ENCODE measurements around the gene PDE5A.
A peak's percentile ranks its signal among the peaks of the same experiment; 100 is the strongest.
"Not testable (repeated sequence)": the region's sequence is repeated elsewhere in the genome, so short reads cannot be mapped to it uniquely, and the experiment has no call there.

The PDE5A gene

GRCh38 chr4:119647558-119647957 is 19.0 kb upstream of the PDE5A start:
- intact Hi-C loops (cut with DNase I), result no loop called here
- no peak for DNase-seq

- peak; percentile 20 to 92 (median 54) for DNase-seq
- intact Hi-C loops (cut with DNase I), result no loop called here
These were observed 17.9 kb upstream of the PDE5A start for GRCh38 chr4:119646347-119647071.

DNA sequence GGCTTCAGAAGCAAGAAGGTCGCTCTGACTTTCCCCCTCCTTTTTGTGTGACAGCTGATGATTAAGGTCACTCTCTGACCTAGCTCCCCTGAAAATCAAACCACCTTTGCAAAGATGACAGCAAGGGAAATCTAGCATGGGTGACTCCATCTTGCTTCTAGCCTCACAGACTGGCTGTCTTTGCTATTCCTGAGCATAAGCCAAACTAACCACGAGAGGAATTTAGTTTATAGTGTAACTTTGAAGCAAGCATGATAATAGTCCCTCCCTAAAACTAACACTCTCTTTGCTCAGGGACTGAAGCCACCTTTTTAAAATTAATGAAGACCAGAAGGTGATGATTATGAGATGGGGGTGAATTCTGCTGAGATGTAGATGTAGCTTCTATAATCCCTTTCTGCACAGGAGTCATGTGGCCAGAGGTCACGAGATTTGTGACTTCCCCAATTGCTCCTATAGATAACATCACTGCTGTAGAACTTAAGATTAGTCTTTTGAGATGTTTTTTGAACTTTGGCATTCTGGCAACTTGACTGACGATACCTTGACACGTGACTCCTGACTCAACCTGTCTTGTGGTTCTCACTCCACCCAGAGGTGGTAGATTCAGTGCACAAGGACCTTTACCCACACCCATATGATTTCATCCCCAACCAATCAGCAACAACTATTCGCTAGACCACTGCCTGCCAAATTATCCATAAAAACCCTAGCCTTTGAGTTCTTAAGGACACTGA is 14.9 kb upstream of the PDE5A start:
- no peak for DNase-seq
- intact Hi-C loops (cut with DNase I), result no loop called here

- intact Hi-C loops (cut with DNase I), result no loop called here
- no peak for DNase-seq
These were observed 13.2 kb upstream of the PDE5A start for GRCh38 chr4:119641765-119642164.

DNA sequence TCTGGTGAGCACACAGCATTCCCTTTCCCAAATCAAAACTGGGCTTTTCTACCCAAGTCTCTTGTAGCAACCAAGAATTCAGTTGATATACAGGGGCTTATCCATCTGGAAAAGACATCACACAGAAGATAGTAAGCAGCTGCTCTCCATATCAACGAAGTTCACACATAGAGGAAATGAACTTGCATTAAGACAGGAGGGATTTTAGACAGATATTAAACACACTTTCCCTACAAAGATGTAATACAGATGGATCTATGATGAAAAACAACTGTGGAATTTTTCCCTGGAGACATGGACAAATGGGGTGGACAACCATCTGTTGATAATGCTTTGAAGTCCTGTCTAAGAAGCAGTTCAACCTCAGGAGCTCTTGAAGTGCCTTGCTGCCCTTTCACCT is 9.8 kb upstream of the PDE5A start:
- no peak for DNase-seq
- intact Hi-C loops (cut with DNase I), result no loop called here

GRCh38 chr4:119636851-119637250 is 8.2 kb upstream of the PDE5A start:
- DNase-seq; intact Hi-C loops (cut with DNase I): not testable (repeated sequence)

GRCh38 chr4:119632216-119632615 is 3.6 kb upstream of the PDE5A start:
- DNase-seq, result no peak
- intact Hi-C loops (cut with DNase I), result no loop called here

GRCh38 chr4:119629142-119629471 is 503 bp upstream of the PDE5A start:
- DNase-seq, result no peak
- intact Hi-C loops (cut with DNase I), result loop anchor here (1.0 to 10.0 kb wide), 2 partner anchors 314 to 421 kb away; no protein-coding TSS in a partner anchor

DNA sequence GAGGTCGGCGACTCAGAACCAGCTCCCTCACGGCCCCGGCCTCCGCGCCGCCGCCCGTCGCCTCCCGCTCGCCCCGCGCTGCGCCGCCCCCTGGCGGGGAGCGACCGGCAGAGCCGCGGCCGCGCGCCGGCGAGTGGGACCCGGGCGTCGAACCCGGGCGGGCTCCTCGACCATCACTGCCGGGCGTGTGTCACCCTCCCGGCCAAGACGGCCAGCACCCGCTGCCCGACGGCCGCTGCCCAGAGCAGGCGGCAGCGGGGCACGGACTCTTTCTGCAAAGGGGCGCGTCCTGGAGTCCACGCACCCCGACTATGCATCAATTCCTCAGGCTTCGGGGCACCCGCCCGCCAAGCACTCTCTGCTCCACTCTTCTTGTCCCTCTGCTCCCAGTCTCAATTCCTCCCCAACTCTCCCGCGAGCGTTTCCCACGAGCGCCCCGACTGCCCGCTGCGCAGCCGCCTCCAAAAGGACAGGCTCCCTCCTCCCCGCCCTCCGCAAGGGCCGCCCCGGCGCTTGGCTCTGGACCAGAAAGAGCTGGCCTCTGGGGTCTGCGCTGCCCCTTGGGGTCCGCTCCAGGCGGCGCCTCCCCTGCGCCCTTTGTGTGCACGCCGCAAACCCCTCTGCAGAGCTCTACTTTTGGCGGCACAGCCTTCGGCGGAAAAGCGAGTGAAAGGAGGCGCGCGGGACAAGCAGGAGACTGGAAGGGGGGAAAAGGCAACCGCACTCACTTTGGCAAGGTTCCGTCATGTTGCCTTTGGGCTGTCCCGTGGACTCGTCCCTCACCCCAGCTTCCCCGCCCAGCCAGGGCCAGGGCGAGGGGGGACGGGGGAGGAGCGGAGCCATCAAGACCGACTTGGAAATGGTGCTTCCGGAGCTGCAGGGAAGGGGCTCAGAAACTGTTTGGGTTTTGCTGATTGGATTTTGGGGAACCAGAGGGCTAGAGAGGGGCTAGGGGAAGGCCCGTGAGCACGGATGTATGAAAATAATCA is 1.0 kb downstream of the PDE5A start:
- DNase-seq, result peak in 8 of 10 donors; percentile 9 to 87 (median 38)
- intact Hi-C loops (cut with DNase I), result loop anchor here (10.0 kb wide), 1 partner anchor 313 kb away; no protein-coding TSS in a partner anchor

- no peak for DNase-seq
- intact Hi-C loops (cut with DNase I), result loop anchor here (10.0 kb wide), 1 partner anchor 312 kb away; no protein-coding TSS in a partner anchor
These were observed 1.7 kb downstream of the PDE5A start for GRCh38 chr4:119626943-119627266.

DNA sequence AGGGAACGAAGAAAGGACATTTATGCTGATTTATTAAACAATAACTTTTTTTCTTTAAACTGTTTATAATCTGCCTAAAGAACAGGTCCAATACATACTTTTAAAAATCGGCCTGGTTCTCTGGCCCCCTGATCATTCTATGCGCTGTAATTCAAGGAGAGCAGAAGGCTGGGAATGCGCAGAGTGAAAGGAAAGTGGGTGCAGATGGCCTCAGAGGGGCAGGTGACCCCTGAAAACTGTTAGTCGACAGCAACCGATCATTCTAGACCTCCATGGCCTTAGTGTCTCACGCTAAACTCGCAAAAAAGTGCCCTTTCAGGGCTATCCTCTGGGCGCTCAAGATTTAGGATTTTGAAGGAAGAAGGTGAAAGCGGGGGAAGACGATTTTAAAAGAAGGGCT is 2.2 kb downstream of the PDE5A start:
- no peak for DNase-seq
- intact Hi-C loops (cut with DNase I), result loop anchor here (10.0 kb wide), 1 partner anchor 312 kb away; no protein-coding TSS in a partner anchor

- DNase-seq, result no peak
- intact Hi-C loops (cut with DNase I), result loop anchor here (10.0 kb wide), 1 partner anchor 311 kb away; no protein-coding TSS in a partner anchor
These were observed 2.8 kb downstream of the PDE5A start for GRCh38 chr4:119625761-119626160.

- DNase-seq, result no peak
- intact Hi-C loops (cut with DNase I), result loop anchor here (10.0 kb wide), 1 partner anchor 310 kb away; no protein-coding TSS in a partner anchor
These were observed 4.2 kb downstream of the PDE5A start for GRCh38 chr4:119624356-119624755.

GRCh38 chr4:119623025-119623424 is 5.6 kb downstream of the PDE5A start:
- DNase-seq, result no peak
- intact Hi-C loops (cut with DNase I), result loop anchor here (10.0 kb wide), 1 partner anchor 308 kb away; no protein-coding TSS in a partner anchor

DNA sequence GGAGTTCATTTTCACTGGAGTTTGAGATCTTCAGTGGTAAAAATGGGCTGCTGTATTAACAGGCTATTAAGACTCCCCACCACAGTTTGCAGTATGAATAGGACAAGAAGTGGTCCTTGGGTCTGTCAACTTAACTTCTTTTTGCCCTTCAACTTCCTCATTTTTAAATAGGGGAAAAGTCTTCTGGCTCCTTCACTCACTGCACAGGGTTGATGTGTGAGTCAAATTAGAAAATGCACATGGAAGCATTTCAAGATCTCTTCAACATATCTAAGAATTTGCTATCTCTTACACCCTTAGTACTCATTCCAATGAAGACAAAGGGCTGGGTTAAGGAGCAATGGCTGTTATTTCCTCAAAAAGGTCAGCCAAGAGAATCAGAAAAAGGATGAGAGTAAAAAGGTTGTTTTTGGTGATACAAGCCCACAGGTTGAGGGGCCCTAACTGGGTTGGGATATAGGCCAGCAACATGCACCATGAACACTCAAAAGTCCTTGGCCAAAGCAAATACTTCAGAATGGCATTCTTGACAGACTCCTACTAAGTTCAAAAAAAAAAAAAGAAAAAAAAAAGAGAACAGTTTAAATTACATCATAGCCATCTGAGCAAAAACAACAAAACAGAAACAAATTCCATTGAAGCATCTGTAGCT is 13.4 kb downstream of the PDE5A start:
- intact Hi-C loops (cut with DNase I), result no loop called here
- no peak for DNase-seq

DNA sequence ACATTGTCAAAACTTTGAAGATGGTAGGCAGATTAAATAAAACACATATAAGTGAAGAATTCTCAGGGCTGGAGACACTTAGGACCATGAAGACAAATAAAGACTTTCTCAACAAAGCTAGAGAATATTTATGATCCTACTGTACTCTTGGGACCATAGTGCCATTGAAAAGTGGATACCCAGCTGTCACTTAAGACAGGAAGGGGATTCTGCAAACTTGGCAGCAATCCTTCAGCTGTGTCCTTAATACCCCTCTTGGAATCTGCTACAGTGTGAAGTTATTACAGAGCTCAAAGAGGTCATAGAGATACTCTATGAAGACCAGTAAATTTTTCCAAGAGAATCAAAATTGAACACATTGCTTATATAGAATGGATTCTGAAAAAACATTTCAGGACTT is 24.3 kb downstream of the PDE5A start:
- intact Hi-C loops (cut with DNase I), result no loop called here
- DNase-seq, result no peak

GRCh38 chr4:119602366-119602765 is 26.2 kb downstream of the PDE5A start:
- DNase-seq, result no peak
- intact Hi-C loops (cut with DNase I), result no loop called here

DNA sequence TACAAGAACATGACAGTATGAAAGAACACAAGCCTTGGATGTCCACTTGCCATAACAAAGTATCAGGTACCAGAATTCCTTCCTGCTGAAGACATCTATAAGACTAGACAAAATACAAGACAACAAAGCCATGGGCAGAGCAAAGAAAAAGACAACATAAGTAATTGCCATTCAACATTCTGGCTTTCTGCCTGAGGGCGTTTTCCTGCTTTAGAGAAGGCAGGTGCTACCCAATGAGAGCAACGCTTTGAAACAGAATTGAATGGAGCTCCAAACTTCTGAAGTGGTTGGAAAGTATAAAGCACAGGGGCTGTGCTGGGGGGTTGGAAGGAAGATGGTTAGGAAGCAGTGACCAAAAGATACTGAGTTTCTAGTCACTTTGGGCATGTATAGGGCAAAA is 30.1 kb downstream of the PDE5A start:
- no peak for DNase-seq
- intact Hi-C loops (cut with DNase I), result no loop called here

DNA sequence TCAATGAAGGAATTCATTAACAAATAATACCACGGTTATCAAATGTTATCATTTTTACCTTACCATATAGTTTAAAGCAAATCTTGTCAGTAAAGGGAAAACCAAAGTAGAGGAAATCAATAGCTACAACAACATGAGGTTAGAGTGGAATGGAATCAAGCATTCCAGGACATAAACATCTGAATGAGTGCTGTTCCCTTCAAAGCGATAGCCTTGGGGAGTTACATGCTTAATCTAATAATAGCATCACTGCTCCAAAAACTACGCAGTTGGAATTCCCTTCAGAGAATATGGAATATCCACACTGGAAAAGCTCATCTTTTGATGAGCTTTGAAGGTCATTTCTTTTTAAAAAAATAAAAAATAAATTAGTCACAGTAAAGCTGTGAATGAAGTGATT is 31.2 kb downstream of the PDE5A start:
- intact Hi-C loops (cut with DNase I), result no loop called here
- DNase-seq, result no peak

GRCh38 chr4:119593698-119594097 is 34.9 kb downstream of the PDE5A start:
- no peak for DNase-seq
- intact Hi-C loops (cut with DNase I), result no loop called here
